RWPE2 (cell line): Measurements from ENCODE around the gene MACROD2.

Experiments
- ATAC-seq: fragments of 200-7000 bp; cut with Tn5 transposase; 3 replicates; pipeline ENCODE4 v1.9.1; 2021; ENCODE audit warnings: low read depth
- DNase-seq: peaks from one replicate; pipeline ENCODE4 v3.0.0-alpha.2; 2020; ENCODE audit warnings: low spot score
- H3K27ac ChIP-seq: fragments of 450-650 bp; 2 replicates; pipeline ENCODE4 v1.5.1; 2017; ENCODE audit warnings: mild to moderate bottlenecking; ENCODE audit not compliant: poor library complexity, severe bottlenecking
- H3K27me3 ChIP-seq: fragments of 250-450 bp; sonication (Bioruptor Pico); 2 replicates; pipeline ENCODE4 v1.5.1; 2021; ENCODE audit warnings: mild to moderate bottlenecking, moderate library complexity; ENCODE audit not compliant: insufficient read depth, poor library complexity, severe bottlenecking
- H3K36me3 ChIP-seq: fragments of 250-450 bp; sonication (Bioruptor Pico); 2 replicates; pipeline ENCODE4 v1.5.1; 2020; ENCODE audit warnings: low read depth, mild to moderate bottlenecking, moderate library complexity
- H3K4me1 ChIP-seq: fragments of 250-450 bp; sonication (Bioruptor Pico); 2 replicates; pipeline ENCODE4 v1.5.1; 2021; ENCODE audit warnings: mild to moderate bottlenecking, moderate library complexity; ENCODE audit not compliant: insufficient read depth, poor library complexity, severe bottlenecking
- H3K4me3 ChIP-seq: fragments of 250-450 bp; sonication (Bioruptor Pico); 2 replicates; pipeline ENCODE4 v1.5.1; 2021; ENCODE audit warnings: mild to moderate bottlenecking, moderate library complexity; ENCODE audit not compliant: severe bottlenecking
- H3K9me3 ChIP-seq: fragments of 250-450 bp; sonication (Bioruptor Pico); 2 replicates; pipeline ENCODE4 v1.5.1; 2021; ENCODE audit warnings: mild to moderate bottlenecking, moderate library complexity; ENCODE audit not compliant: severe bottlenecking
- CTCF ChIP-seq: fragments of 450-650 bp; IDR thresholded peaks from one replicate; pipeline ENCODE4 v1.5.1; 2017; ENCODE audit warnings: mild to moderate bottlenecking, moderate library complexity; ENCODE audit not compliant: poor library complexity, severe bottlenecking

MACROD2 gene

GRCh38 chr20:14744723-14745122 is 749.4 kb downstream of the MACROD2 start:
- H3K9me3 ChIP-seq: no peaks in the 10 kb centered on the region
- H3K27me3 ChIP-seq: no peaks in the 10 kb centered on the region
- H3K4me3 ChIP-seq: no peak overlapping the region
- TF ChIP-seq CTCF: no peak
- DNase-seq: no peak
- H3K27ac ChIP-seq: no peak overlapping the region
- no peak for ATAC-seq
- no peaks in the 10 kb centered on the region for H3K36me3 ChIP-seq
- H3K4me1 ChIP-seq: no peaks in the 10 kb centered on the region

- Histone ChIP-seq H3K9me3 (no peaks in the 10 kb centered on the region), H3K36me3 (no peaks in the 10 kb centered on the region), H3K4me3 (no peak overlapping the region), H3K27me3 (no peaks in the 10 kb centered on the region), H3K27ac (no peak overlapping the region), H3K4me1 (no peaks in the 10 kb centered on the region)
- no peak for TF ChIP-seq CTCF
- DNase-seq (no peak), ATAC-seq (no peak)
These were observed 750.5 kb downstream of the MACROD2 start for GRCh38 chr20:14745830-14746229.

GRCh38 chr20:14751191-14751590 is 755.9 kb downstream of the MACROD2 start:
- Histone ChIP-seq H3K36me3 (no peaks in the 10 kb centered on the region), H3K4me1 (no peaks in the 10 kb centered on the region), H3K9me3 (no peaks in the 10 kb centered on the region), H3K4me3 (no peak overlapping the region), H3K27me3 (no peaks in the 10 kb centered on the region), H3K27ac (no peak overlapping the region)
- DNase-seq: no peak
- TF ChIP-seq CTCF: no peak
- no peak for ATAC-seq

GRCh38 chr20:14757728-14758127 is 762.4 kb downstream of the MACROD2 start:
- H3K27ac ChIP-seq: no peak overlapping the region
- no peaks in the 10 kb centered on the region for H3K4me1 ChIP-seq
- H3K9me3 ChIP-seq: no peaks in the 10 kb centered on the region
- H3K27me3 ChIP-seq: no peaks in the 10 kb centered on the region
- ATAC-seq (no peak), DNase-seq (no peak)
- no peaks in the 10 kb centered on the region for H3K36me3 ChIP-seq
- TF ChIP-seq CTCF: no peak
- no peak overlapping the region for H3K4me3 ChIP-seq

GRCh38 chr20:14758356-14758755 is 763.0 kb downstream of the MACROD2 start:
- no peak for TF ChIP-seq CTCF
- DNase-seq (no peak), ATAC-seq (no peak)
- H3K36me3 ChIP-seq: no peaks in the 10 kb centered on the region
- H3K27ac ChIP-seq: no peak overlapping the region
- no peaks in the 10 kb centered on the region for H3K27me3 ChIP-seq
- no peaks in the 10 kb centered on the region for H3K4me1 ChIP-seq
- H3K4me3 ChIP-seq: no peak overlapping the region
- H3K9me3 ChIP-seq: no peaks in the 10 kb centered on the region
